Liver (tissue), 2 donors: Measurements from ENCODE around the gene SNRPF.

Experiments
- CTCF ChIP-seq: fragments of 150-350 bp; IDR thresholded peaks from 2 replicates; pipeline ENCODE4 v1.5.1; 2017; ENCODE audit warnings: improper control_type of control experiment, low read depth, low read length; ENCODE audit not compliant: missing input control
- MAX ChIP-seq: IDR thresholded peaks from 2 replicates; pipeline ENCODE4 v1.6.1; 2016; ENCODE audit warnings: antibody characterized with exemption
- donor health status: healthy.

GRCh38 chr12:95880895-95881294 is 22.1 kb downstream of the SNRPF start:
- TF ChIP-seq CTCF, result no peak
- TF ChIP-seq MAX, result no peak
